Measurements from ENCODE around the gene LMCD1. TPM values are rescaled to one million over a fixed set of nuclear protein-coding genes. Genes with fewer than 3 reads are reported as not detected.
"Not testable (repeated sequence)": the region's sequence is repeated elsewhere in the genome, so short reads cannot be mapped to it uniquely, and the experiment has no call there.

Gene LMCD1
- total RNA-seq, 2 donors from 2014 or later = 1.3 to 2.5 TPM

- Mint-ChIP-seq H3K9me3 (no peaks in the 10 kb centered on the region), H3K36me3 (no peaks in the 10 kb centered on the region), H3K27ac (no peak overlapping the region)
- DNase-seq (ENCODE audit: low spot score in 2 of 2) (no peak), ATAC-seq (no peak)
Observed at GRCh38 chr3:8576841-8577571, 75.4 kb downstream of the LMCD1 start.

- DNase-seq (ENCODE audit: low spot score in 2 of 2) = no peak
- H3K9me3 Mint-ChIP-seq = no peaks in the 10 kb centered on the region
- no peak overlapping the region for H3K27ac Mint-ChIP-seq
- ATAC-seq = no peak
- H3K36me3 Mint-ChIP-seq = no peaks in the 10 kb centered on the region
Observed at GRCh38 chr3:8578282-8578681, 76.7 kb downstream of the LMCD1 start.

DNA sequence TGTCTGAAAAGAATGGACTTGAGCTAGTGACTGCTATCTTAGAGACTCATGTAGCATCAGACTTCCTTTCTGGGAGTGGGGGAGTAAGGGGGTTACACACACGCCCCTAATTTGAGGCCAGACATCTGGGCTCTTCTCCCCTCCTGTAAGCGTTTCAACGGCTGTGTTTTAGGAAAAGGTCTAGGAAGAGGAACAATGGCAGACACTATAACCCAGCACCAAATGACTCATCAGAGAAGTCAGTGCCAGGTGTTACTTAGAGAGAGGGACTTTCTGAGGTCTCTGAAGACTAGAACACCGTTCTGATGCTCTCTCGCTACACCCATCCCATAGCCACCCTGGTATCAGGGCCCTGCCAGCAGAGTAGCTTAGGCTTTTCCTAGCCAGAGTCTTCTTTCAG lies 77.5 kb downstream of the LMCD1 start:
- no peak for ATAC-seq

GRCh38 chr3:8579943-8580342 lies 78.3 kb downstream of the LMCD1 start:
- Mint-ChIP-seq H3K27ac (no peak overlapping the region), H3K9me3 (peaks cover 0 to 4% of the 10 kb centered on the region in 2 donors), H3K36me3 (no peaks in the 10 kb centered on the region)
- DNase-seq (ENCODE audit: low spot score in 2 of 2) = no peak
- ATAC-seq = no peak

More for the DNA sequence above, 77.5 kb downstream of the LMCD1 start:
- peaks cover 0 to 4% of the 10 kb centered on the region in 2 donors for H3K9me3 Mint-ChIP-seq
- DNase-seq (ENCODE audit: low spot score in 2 of 2) = no peak
- no peaks in the 10 kb centered on the region for H3K36me3 Mint-ChIP-seq
- no peak overlapping the region for H3K27ac Mint-ChIP-seq

- not testable (repeated sequence) for H3K27ac Mint-ChIP-seq; H3K9me3 Mint-ChIP-seq; DNase-seq (ENCODE audit: low spot score in 2 of 2); H3K36me3 Mint-ChIP-seq; ATAC-seq
Observed at GRCh38 chr3:8580434-8580833, 78.8 kb downstream of the LMCD1 start.

DNA sequence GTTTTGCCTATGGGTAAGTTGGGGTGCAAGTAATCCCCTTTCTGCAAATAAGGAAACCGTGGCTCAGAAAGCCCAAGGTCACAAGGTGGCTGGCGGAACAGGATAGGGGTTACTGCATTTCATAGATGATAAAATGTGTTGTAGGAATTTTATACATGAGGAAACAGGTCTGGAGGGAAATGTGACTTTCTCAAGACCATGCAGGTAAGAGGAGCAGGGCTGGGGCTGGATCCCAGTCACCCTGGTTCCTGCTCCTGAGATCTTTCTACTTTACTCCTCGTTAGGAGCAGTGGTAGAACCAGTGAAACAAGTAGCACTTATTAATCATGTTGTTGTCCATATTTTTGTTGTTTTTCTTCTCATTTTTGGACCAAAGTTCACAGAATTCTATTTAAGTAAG lies 79.8 kb downstream of the LMCD1 start:
- Mint-ChIP-seq H3K9me3 (peaks cover 0 to 4% of the 10 kb centered on the region in 2 donors), H3K27ac (no peak overlapping the region), H3K36me3 (no peaks in the 10 kb centered on the region)
- ATAC-seq (no peak), DNase-seq (ENCODE audit: low spot score in 2 of 2) (no peak)

GRCh38 chr3:8581806-8582445 lies 80.3 kb downstream of the LMCD1 start:
- ATAC-seq = no peak
- peaks cover 0 to 4% of the 10 kb centered on the region in 2 donors for H3K9me3 Mint-ChIP-seq
- H3K27ac Mint-ChIP-seq = no peak overlapping the region

GRCh38 chr3:8584661-8585060 lies 83.0 kb downstream of the LMCD1 start:
- no peak overlapping the region for H3K27ac Mint-ChIP-seq
- DNase-seq (ENCODE audit: low spot score in 2 of 2) = no peak
- H3K36me3 Mint-ChIP-seq = no peaks in the 10 kb centered on the region

More at GRCh38 chr3:8581806-8582445, 80.3 kb downstream of the LMCD1 start:
- no peaks in the 10 kb centered on the region for H3K36me3 Mint-ChIP-seq
- DNase-seq (ENCODE audit: low spot score in 2 of 2) = no peak

GRCh38 chr3:8589880-8590556 lies 88.4 kb downstream of the LMCD1 start:
- no peak overlapping the region for H3K27ac Mint-ChIP-seq
- H3K36me3 Mint-ChIP-seq = no peaks in the 10 kb centered on the region
- H3K9me3 Mint-ChIP-seq = no peaks in the 10 kb centered on the region
- ATAC-seq (no peak), DNase-seq (ENCODE audit: low spot score in 2 of 2) (no peak)

More at GRCh38 chr3:8584661-8585060, 83.0 kb downstream of the LMCD1 start:
- no peak for ATAC-seq
- H3K9me3 Mint-ChIP-seq = peaks cover 0 to 4% of the 10 kb centered on the region in 2 donors

DNA sequence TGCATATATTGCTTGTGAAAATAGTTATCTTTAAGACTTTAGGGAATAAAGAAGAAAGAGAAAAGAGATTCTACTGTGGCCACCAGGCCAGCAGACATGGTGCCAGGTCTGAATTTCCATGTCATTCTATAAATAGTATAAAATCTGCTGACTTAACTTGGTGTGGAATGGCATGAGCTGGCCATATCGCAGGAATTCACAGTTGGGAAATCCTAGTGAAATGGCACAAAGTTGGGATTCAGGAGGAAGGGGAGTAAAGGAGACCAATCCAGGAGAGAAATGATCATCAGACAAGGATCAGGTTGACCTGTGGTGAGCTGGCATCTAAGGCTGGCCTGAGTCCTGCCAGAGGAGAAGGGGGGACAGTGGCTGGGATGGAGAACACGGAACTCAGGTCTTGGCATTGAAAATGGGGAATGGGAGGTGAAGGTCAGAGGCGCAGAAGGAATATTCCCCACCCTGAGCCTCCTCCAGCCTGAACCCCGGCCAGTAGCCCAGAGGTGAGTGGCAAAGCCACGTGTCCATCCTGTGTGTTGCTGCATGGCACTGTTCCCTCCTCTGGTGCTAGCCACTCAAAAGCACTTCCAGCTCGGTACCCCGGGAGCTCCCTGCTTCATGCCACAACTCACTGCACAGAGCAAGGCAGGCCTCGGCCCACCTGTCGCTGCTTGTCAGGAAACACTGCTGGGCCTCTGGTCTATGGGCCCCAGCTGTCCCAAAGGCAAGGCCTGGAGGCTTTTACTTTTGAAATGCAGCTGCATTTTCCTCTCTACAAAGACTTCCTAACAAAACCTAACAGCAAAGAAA lies 91.6 kb downstream of the LMCD1 start:
- Mint-ChIP-seq H3K9me3 (no peaks in the 10 kb centered on the region), H3K36me3 (no peaks in the 10 kb centered on the region), H3K27ac (no peak overlapping the region)
- DNase-seq (ENCODE audit: low spot score in 2 of 2) (no peak), ATAC-seq (no peak)

GRCh38 chr3:8595252-8595651 lies 93.6 kb downstream of the LMCD1 start:
- H3K9me3 Mint-ChIP-seq = no peaks in the 10 kb centered on the region

DNA sequence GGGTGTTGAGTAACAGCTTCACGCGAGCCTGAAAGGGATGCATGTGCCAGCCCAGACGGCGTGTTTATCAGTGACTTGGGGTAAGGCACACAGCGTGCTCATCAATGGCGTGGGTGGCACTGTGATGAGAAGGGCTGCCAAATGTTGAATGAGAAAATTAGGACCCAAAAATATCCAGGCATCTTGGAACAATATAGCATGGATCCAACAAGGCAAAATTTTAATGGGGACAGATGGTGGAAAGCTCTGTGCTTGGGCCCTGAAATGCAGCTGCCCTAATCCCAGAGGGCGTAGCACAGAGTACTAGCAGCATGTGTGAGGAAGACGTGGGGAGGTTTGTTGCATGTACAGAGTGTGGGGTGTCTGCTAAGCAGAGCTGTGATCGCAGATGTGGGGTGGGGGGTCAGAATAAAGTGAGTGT lies 94.1 kb downstream of the LMCD1 start:
- DNase-seq (ENCODE audit: low spot score in 2 of 2) = no peak
- Mint-ChIP-seq H3K9me3 (no peaks in the 10 kb centered on the region), H3K27ac (no peak overlapping the region), H3K36me3 (no peaks in the 10 kb centered on the region)
- ATAC-seq = no peak

More at GRCh38 chr3:8595252-8595651, 93.6 kb downstream of the LMCD1 start:
- H3K36me3 Mint-ChIP-seq = no peaks in the 10 kb centered on the region
- ATAC-seq (no peak), DNase-seq (ENCODE audit: low spot score in 2 of 2) (no peak)
- no peak overlapping the region for H3K27ac Mint-ChIP-seq

- Mint-ChIP-seq H3K9me3 (no peaks in the 10 kb centered on the region), H3K27ac (no peak overlapping the region), H3K36me3 (no peaks in the 10 kb centered on the region)
- DNase-seq (ENCODE audit: low spot score in 2 of 2) (no peak), ATAC-seq (no peak)
Observed at GRCh38 chr3:8596321-8597218, 94.9 kb downstream of the LMCD1 start.

DNA sequence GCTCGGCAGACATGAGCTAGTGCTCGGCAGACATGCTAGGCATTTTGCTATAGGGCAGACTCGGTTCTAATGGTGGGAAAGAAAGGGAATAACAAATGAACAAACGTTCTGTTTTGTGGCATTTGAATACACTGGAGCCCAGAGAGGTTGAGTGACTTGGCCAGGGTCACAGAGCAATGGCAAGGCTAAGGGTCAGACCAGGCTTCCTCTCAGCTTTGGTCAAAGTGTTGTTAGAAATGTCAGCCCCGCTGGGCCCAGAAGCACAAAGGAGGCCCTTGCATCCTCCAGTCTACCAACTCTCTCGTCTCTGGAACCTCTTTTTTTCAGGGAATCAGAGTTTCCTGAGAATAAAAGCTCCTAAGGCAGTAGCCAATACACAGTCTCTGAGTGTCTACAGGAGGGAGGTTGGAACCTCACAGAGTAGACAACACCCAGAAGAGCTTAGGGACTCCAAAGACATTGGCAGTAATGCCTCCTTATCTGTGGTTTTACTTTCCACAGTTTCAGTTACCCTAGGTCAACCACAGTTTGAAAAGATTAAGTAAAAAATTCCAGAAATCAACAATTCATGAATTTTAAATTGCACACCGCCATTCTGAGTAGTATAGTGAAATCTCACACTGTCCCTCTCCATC lies 95.7 kb downstream of the LMCD1 start:
- no peaks in the 10 kb centered on the region for H3K36me3 Mint-ChIP-seq
- no peak overlapping the region for H3K27ac Mint-ChIP-seq
- ATAC-seq (no peak), DNase-seq (ENCODE audit: low spot score in 2 of 2) (no peak)
- H3K9me3 Mint-ChIP-seq = no peaks in the 10 kb centered on the region

- DNase-seq (ENCODE audit: low spot score in 2 of 2) (no peak), ATAC-seq (no peak)
- H3K27ac Mint-ChIP-seq = no peak overlapping the region
- H3K36me3 Mint-ChIP-seq = no peaks in the 10 kb centered on the region
- no peaks in the 10 kb centered on the region for H3K9me3 Mint-ChIP-seq
Observed at GRCh38 chr3:8599146-8599545, 97.5 kb downstream of the LMCD1 start.
